Psoas muscle (tissue), 8 donors: Measurements from ENCODE around the gene POLR1D. TPM values are rescaled to one million over a fixed set of nuclear protein-coding genes. Genes with fewer than 3 reads are reported as not detected.

Experiments
- ATAC-seq, 4 donors: fragments of 200-7000 bp; cut with Tn5 transposase; one replicate each; pipeline ENCODE4 v1.9.1; 2020; ENCODE audit warnings: moderate library complexity in 3 of 4, mild to moderate bottlenecking in 2 of 4
- DNase-seq, 2 donors: peaks; one replicate each; pipeline ENCODE4 v3.0.0-alpha.2; 2020
- H3K27ac ChIP-seq: fragments of 200-600 bp; one replicate; pipeline ENCODE4 v1.8.0; 2022
- H3K27me3 ChIP-seq, 3 donors: fragments of 200-600 bp in 1 of 3; one replicate each; pipeline versions ENCODE4 v1.6.1 to v1.8.0; 2013 to 2022; ENCODE audit warnings: low read length in 2 of 3, mild to moderate bottlenecking in 2 of 3, moderate library complexity in 1 of 3; ENCODE audit not compliant: insufficient read depth in 3 of 3
- H3K36me3 ChIP-seq, 2 donors: fragments of 200-600 bp in 1 of 2; one replicate each; pipeline versions ENCODE4 v1.6.1 to v1.8.0; 2013 to 2022; ENCODE audit warnings: low read depth in 1 of 2, mild to moderate bottlenecking in 1 of 2, moderate library complexity in 1 of 2; ENCODE audit not compliant: insufficient read depth in 1 of 2
- H3K4me1 ChIP-seq: fragments of 200-600 bp; one replicate; pipeline ENCODE4 v1.8.0; 2022
- H3K4me3 ChIP-seq: fragments of 200-600 bp; one replicate; pipeline ENCODE4 v1.8.0; 2022; ENCODE audit warnings: mild to moderate bottlenecking
- H3K9me3 ChIP-seq: fragments of 200-600 bp; one replicate; pipeline ENCODE4 v1.8.0; 2022
- CTCF ChIP-seq: fragments of 200-600 bp; IDR thresholded peaks from one replicate; pipeline ENCODE4 v1.8.0; 2022; ENCODE audit warnings: antibody characterized with exemption
- WGBS, 3 donors: extraction: QIAGEN DNeasy Blood & Tissue Kit; methylation state at CpG; one replicate each; pipeline versions ENCODE4 v1.1.6 to v1.1.7; 2013; 5-methylcytosine and 5-hydroxymethylcytosine counted together
- intact Hi-C, 2 donors: fragments of 100-400 bp; cut with DNase I; formaldehyde crosslinking; loops; one replicate each; pipeline versions ENCODE4 v1.11.0 to v1.14.2; 2022
- polyA plus RNA-seq, 3 donors: library from polyadenylated mRNA; stranded (reverse); fragments of 200-250 nt; gene quantifications; one replicate each; pipeline ENCODE4 v1.2.3, GENCODE V29; 2013
- total RNA-seq, 4 donors: library from RNA; stranded (reverse); fragmentation: NEBNext Ultra II Directional in 2 of 4; extraction: Animal tissue kit (Norgen Biotek cat#: 25700) in 2 of 4; gene quantifications; one replicate each; pipeline versions ENCODE4 v1.2.1 to v1.2.4, GENCODE V29; 2021 to 2023
- donor health status: healthy with polysubstance abuse.
- donor health status: DM: no; HTN: no; CAD: no; lungs with moderate emphysema.
- donor health status: Bipolar disorder and iron deficiency.
- donor health status: healthy.
- donor health status: DM: yes; HTN: yes; CAD: no.
- donor health status: DM: no; HTN: no; CAD: no.
- donor health status: DM: no; HTN: no; CAD: no.
- donor health status: DM: yes; HTN: yes; CAD: no.

The POLR1D gene
- total and polyA plus RNA-seq, 7 donors = 92.5 to 205 (median 113) TPM

DNA sequence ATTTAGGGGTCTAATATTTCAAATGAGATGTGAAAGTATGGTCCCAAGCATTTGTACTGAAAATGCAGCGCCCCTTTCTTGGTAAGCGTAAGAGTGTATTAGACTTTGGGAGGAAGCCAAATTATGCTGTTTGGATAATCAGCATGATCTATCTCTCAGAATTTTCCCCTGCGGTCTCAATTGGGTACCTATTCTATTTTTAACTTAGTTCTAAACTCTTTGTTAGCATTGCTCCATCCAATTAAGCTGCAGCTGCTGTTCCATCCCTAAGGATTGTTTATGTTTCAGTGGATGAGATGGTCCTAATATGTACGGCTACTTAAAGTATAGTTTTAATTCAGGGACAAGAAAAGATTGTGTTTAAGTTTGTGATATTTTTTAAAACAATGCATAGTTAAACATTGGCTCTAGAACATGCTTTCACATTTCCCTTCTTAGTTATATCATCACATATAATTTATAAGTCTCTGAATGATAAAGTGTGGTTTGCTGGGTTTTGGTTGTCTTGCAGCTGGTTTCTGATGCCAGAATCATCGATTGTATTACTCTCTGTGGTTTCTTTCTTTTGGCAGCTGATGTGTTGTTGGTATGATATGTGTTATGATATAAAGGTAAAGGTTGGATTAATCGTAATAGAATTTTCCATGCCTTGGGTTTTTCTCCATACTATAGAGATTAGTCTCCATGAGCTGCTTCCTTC lies 15.0 kb downstream of the POLR1D start:
- Histone ChIP-seq H3K36me3 (no peaks in the 10 kb centered on the region), H3K27me3 (no peaks in the 10 kb centered on the region), H3K4me3 (no peak overlapping the region), H3K4me1 (peaks cover 37% of the 10 kb centered on the region), H3K27ac (no peak overlapping the region), H3K9me3 (no peaks in the 10 kb centered on the region)
- 61 to 63% (median 63%) methylated on average over 6 of the region's 6 CpGs for WGBS, 3 donors
- no peak for TF ChIP-seq CTCF
- DNase-seq (no peak), ATAC-seq (no peak)
- intact Hi-C loops = no loop called here

GRCh38 chr13:27637289-27637626 lies 15.6 kb downstream of the POLR1D start:
- intact Hi-C loops = no loop called here
- ATAC-seq (no peak), DNase-seq (no peak)
- Histone ChIP-seq H3K36me3 (no peaks in the 10 kb centered on the region), H3K9me3 (no peaks in the 10 kb centered on the region), H3K27ac (no peak overlapping the region), H3K4me3 (no peak overlapping the region), H3K4me1 (peaks cover 37% of the 10 kb centered on the region), H3K27me3 (no peaks in the 10 kb centered on the region)
- no peak for TF ChIP-seq CTCF
- 98 to 100% (median 100%) methylated on average over 1 of the region's 1 CpG for WGBS, 3 donors

DNA sequence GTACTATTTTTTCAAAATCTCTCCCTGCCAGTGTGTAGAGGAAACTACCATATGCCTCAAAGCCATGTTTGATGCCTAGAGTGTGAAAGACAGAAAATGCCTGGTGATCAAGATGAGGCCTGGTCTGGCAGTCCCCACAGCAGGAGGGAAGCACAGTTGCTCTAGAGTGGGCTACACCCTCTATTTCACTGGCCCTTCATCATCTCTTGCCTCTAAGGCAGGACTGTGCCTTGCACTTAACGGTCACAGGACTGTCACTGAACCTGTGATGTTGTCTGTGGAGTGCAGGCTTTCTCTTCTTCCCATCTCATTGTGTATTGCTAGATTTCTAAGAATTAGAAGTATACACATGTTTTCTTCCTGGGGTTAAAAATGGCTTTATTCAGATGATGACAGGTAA lies 16.3 kb downstream of the POLR1D start:
- no peaks in the 10 kb centered on the region for H3K36me3 ChIP-seq
- 77 to 95% (median 93%) methylated on average over 1 of the region's 1 CpG for WGBS, 3 donors
- intact Hi-C loops = no loop called here
- DNase-seq (no peak), ATAC-seq (no peak)
- no peak overlapping the region for H3K4me3 ChIP-seq
- H3K4me1 ChIP-seq = peaks cover 37% of the 10 kb centered on the region
- no peak for TF ChIP-seq CTCF
- H3K27ac ChIP-seq = no peak overlapping the region
- no peaks in the 10 kb centered on the region for H3K27me3 ChIP-seq
- H3K9me3 ChIP-seq = no peaks in the 10 kb centered on the region

DNA sequence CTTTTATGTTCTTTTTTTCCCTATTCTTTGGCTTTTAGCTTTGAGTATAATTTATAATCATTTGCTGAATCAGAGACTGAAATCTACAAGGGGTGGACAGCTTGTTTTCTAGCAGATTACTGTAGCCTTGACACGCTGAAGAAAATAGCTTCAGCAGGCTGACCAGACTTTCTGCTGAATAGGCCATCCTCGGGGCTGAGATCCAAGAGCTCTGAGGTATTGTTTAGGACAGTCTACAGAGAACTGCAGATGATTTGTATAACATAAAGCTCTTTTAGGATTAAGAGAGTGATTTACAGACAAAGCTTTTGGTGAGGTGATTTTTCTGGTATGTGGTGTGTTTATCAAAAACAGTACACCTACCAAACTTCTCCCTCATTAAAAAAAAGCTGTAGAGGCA lies 16.8 kb downstream of the POLR1D start:
- intact Hi-C loops = no loop called here
- Histone ChIP-seq H3K36me3 (no peaks in the 10 kb centered on the region), H3K4me1 (peaks cover 37% of the 10 kb centered on the region), H3K27ac (no peak overlapping the region), H3K9me3 (no peaks in the 10 kb centered on the region), H3K4me3 (no peak overlapping the region), H3K27me3 (no peaks in the 10 kb centered on the region)
- WGBS, 3 donors = 3 to 11% (median 11%) methylated on average over 2 of the region's 2 CpGs
- no peak for TF ChIP-seq CTCF
- DNase-seq = no peak
- ATAC-seq = no peak

- no peak for TF ChIP-seq CTCF
- H3K27me3 ChIP-seq = no peaks in the 10 kb centered on the region
- ATAC-seq (no peak), DNase-seq (no peak)
- intact Hi-C loops = no loop called here
- no peak overlapping the region for H3K4me3 ChIP-seq
- H3K27ac ChIP-seq = no peak overlapping the region
- H3K4me1 ChIP-seq = peaks cover 40% of the 10 kb centered on the region
- H3K9me3 ChIP-seq = no peaks in the 10 kb centered on the region
- no peaks in the 10 kb centered on the region for H3K36me3 ChIP-seq
Measured at GRCh38 chr13:27639186-27639585, 17.5 kb downstream of the POLR1D start.
